ENCODE measurements around the gene KIFC1.
"Not testable (repeated sequence)": the region's sequence is repeated elsewhere in the genome, so short reads cannot be mapped to it uniquely, and the experiment has no call there.

The KIFC1 gene

GRCh38 chr6:33375143-33375671 is 16.4 kb upstream of the KIFC1 start:
- no peak for DNase-seq (ENCODE audit: low read depth in 1 of 2, low spot score in 1 of 2)

DNA sequence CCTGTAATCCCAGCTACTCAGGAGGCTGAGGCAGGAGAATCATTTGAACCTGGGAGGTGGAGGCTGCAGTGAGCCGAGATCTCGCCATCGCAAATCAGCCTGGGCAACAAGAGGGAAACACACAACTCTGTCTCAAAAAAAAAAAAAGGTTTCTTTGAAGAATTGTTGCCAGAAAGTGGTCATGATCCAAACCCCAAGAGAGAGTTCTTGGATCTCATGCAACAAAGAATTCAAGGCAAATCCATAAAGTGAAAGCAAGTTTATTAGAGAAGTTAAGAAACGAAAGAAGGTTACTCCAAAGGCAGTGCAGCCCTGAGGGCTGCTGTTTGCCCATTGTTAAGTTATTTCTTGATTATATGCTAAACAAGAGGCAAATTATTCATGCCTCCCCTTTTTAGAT is 14.5 kb upstream of the KIFC1 start:
- DNase-seq (ENCODE audit: low read depth in 1 of 2, low spot score in 1 of 2) = no peak

DNA sequence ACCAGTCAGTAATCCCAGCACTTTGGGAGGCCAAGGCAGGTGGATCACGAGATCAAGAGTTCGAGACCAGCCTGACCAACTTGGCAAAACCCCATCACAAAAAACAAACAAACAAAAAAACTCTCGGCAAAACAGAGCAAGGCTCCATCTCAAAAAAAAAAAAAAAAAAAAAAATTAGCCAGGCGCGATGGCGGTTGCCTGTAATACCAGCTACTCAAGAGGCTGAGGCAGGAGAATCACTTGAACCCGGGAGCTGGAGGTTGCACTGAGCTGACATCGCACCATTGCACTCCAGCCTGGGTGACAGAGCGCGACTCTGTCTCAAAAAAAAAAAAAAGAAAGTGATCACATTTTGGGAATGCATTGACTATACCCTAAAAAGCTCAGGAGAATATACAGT is 12.4 kb upstream of the KIFC1 start:
- not testable (repeated sequence) for DNase-seq (ENCODE audit: low read depth in 1 of 2, low spot score in 1 of 2)

DNA sequence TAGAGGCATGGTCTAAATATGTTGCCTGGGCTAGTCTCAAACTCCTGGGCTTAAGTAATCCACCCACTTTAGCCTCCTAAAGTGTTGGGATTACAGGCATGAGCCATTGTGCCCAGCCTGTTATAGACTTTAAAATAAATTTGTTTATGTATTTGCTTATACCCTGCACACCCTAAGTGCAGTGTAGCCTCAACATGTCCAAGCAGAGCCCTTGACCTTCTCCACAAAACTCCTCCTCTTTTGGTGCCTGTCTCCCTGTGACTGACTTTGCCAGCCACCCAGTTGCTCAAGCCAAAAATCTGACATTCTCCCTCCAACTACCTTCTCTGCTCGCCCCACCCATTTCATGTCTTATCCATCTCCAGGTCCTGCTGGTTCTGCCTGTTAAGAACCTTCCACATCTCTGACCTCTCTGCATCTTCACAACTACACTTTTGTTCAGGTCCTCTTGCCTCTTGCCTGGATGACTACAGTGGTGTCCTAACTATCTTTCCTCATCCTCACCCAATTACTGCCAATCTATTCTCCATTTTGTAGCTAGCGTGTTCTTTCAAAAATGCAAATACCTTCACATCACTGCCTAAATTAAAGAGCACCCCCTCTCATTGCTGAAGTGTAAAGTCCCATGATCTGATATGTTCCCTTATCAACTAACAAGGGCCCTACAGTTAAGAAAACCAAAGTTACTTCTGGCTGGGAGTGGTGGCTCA is 11.2 kb upstream of the KIFC1 start:
- DNase-seq (ENCODE audit: low read depth in 1 of 2, low spot score in 1 of 2) = no peak

GRCh38 chr6:33383427-33384185 is 8.0 kb upstream of the KIFC1 start:
- DNase-seq (ENCODE audit: low read depth in 1 of 2, low spot score in 1 of 2) = no peak

- no peak for DNase-seq (ENCODE audit: low read depth in 1 of 2, low spot score in 1 of 2)
These were observed 7.0 kb upstream of the KIFC1 start for GRCh38 chr6:33384581-33385020.

GRCh38 chr6:33390173-33390572 is 1.4 kb upstream of the KIFC1 start:
- DNase-seq (ENCODE audit: low read depth in 1 of 2, low spot score in 1 of 2) = no peak

DNA sequence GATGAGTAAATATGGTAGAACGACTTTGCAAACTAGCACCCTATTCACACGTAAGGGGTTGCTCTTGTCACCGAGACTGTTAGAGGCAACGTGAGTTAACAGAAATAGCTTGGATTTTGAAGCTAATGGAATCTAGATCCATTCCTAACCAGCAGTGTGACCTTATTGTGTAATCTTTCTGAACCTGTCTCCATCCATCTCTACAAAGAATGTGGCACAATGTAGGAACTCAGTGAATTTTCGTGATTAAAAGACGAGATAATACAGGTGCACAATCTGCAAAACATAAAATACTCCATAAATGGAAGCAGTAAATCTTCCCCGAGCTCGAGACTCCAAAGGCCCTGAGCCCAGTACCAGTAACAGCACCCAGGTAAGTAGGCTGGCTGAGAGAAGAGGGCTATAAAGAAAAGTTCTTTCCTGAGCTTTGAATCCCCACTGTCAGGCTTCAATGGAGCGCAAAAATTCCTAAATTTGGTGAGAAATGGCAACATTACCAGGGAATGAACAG is 801 bp upstream of the KIFC1 start:
- DNase-seq (ENCODE audit: low read depth in 1 of 2, low spot score in 1 of 2) = no peak

DNA sequence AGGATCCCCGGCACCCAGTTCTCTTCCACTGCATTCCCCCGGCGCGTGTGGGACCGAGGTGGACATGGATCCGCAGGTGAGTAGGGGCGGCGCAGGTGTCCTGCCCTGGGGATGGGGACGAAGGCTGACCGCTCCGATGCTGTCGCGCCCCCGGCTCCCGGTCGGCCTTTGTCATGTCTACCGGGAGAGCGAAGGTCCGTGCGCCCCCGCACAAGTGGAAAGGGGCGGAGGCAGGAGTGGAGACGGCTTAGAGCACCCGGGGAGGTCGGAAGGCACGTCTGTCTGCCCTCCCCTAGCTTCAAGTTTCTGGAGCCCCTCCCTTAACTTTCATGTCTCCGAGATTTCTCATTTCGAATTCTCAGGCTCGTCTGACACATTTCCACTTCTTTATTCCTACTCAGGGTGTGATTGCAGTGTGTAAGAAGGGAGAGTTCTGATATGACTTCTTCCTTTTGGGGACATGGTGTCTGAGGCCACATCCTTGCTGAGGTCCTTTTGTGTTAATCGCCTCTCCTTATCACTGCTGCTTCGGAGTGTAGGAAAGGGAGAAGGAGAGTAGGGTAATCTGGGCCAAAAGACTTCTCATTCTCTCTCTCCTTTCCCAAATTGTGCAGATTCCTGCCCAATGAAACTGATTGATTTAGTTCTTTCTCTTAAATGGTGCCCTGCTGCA is 435 bp downstream of the KIFC1 start:
- no peak for DNase-seq (ENCODE audit: low read depth in 1 of 2, low spot score in 1 of 2)

- no peak for DNase-seq (ENCODE audit: low read depth in 1 of 2, low spot score in 1 of 2)
These were observed 949 bp downstream of the KIFC1 start for GRCh38 chr6:33392595-33392948.

GRCh38 chr6:33392979-33393378 is 1.4 kb downstream of the KIFC1 start:
- DNase-seq (ENCODE audit: low read depth in 1 of 2, low spot score in 1 of 2) = no peak

- DNase-seq (ENCODE audit: low read depth in 1 of 2, low spot score in 1 of 2) = no peak
These were observed 5.9 kb downstream of the KIFC1 start for GRCh38 chr6:33397541-33397940.

GRCh38 chr6:33398601-33399000 is 7.0 kb downstream of the KIFC1 start:
- DNase-seq (ENCODE audit: low read depth in 1 of 2, low spot score in 1 of 2) = not testable (repeated sequence)

DNA sequence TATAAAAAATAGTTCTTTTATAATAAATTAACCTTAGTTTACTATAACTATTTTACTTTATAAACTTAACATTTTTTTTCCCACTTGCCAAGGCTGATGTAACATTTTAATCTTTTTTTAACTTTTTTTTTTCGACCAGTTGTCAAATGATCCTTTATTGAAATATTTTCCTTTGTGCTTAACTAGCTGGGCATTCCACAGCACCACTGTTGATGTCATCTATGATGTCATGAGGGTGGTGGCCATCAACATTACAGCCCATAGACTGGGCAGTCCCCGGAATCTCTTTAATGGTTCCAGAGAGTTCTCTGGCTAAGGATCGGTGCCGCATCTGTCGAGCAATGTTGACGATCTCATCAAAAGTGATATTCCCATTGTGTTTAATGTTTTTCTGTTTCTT is 8.3 kb downstream of the KIFC1 start:
- DNase-seq (ENCODE audit: low read depth in 1 of 2, low spot score in 1 of 2) = not testable (repeated sequence)

DNA sequence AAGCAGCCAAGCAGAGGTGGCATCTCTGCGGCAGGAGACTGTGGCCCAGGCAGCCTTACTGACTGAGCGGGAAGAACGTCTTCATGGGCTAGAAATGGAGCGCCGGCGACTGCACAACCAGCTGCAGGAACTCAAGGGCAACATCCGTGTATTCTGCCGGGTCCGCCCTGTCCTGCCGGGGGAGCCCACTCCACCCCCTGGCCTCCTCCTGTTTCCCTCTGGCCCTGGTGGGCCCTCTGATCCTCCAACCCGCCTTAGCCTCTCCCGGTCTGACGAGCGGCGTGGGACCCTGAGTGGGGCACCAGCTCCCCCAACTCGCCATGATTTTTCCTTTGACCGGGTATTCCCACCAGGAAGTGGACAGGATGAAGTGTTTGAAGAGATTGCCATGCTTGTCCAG is 13.3 kb downstream of the KIFC1 start:
- DNase-seq (ENCODE audit: low read depth in 1 of 2, low spot score in 1 of 2) = no peak

DNA sequence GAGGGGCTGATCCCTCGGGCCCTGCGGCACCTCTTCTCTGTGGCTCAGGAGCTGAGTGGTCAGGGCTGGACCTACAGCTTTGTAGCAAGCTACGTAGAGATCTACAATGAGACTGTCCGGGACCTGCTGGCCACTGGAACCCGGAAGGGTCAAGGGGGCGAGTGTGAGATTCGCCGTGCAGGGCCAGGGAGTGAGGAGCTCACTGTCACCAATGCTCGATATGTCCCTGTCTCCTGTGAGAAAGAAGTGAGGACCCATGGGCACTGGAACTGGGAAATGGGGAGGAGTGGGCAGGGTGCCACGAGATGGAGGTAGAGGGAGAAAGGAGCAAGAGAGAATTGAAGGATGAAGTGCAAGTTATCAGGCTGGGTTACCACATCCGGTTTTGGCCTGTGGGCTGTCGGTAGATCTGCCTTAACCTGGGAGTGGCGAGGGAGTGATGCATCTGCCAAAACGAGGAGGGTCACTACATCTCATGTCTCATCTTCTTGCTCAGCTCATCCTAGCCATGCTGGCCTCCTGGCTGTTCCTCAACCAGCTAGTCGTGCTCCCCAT is 13.8 kb downstream of the KIFC1 start:
- no peak for DNase-seq (ENCODE audit: low read depth in 1 of 2, low spot score in 1 of 2)

DNA sequence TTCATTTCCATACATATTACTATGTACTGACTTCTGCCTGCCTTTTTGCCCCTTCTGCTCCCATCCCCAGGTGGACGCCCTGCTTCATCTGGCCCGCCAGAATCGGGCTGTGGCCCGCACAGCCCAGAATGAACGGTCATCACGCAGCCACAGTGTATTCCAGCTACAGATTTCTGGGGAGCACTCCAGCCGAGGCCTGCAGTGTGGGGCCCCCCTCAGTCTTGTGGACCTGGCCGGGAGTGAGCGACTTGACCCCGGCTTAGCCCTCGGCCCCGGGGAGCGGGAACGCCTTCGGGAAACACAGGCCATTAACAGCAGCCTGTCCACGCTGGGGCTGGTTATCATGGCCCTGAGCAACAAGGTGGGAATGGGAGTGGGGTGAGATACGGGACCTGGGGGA is 14.5 kb downstream of the KIFC1 start:
- DNase-seq (ENCODE audit: low read depth in 1 of 2, low spot score in 1 of 2) = no peak

- DNase-seq (ENCODE audit: low read depth in 1 of 2, low spot score in 1 of 2) = no peak
These were observed 15.6 kb downstream of the KIFC1 start for GRCh38 chr6:33407132-33407718.

- DNase-seq (ENCODE audit: low read depth in 1 of 2, low spot score in 1 of 2) = peak; percentile 94 to 98
These were observed 18.6 kb downstream of the KIFC1 start for GRCh38 chr6:33410050-33410710.

Measured in activated T-helper 1 cell treated with anti-CD3 and anti-CD28 coated beads, Interleukin-2, amount 50 U/mL, for 16 hours (primary cell).